Esophagus muscularis mucosa (tissue), 4 donors: ENCODE measurements around the gene ETV1.

Experiments
- EP300 ChIP-seq: sonication (generic); formaldehyde crosslinking; IDR thresholded peaks from one replicate; pipeline ENCODE4 v1.6.1; 2017; ENCODE audit warnings: antibody characterized with exemption
- POLR2A ChIP-seq: fragments of 450-650 bp; IDR thresholded peaks from one replicate; pipeline ENCODE4 v1.6.1; 2017; ENCODE audit warnings: antibody characterized with exemption, moderate library complexity, mild to moderate bottlenecking, low read depth
- POLR2AphosphoS5 ChIP-seq, 2 donors: sonication (generic); formaldehyde crosslinking; IDR thresholded peaks; one replicate each; pipeline ENCODE4 v1.6.1; 2017; ENCODE audit warnings: antibody characterized with exemption in 2 of 2
- TF ChIP-seq, protein P1 (sequence below), 3 experiments: fragments of 200-600 bp in 2 of 3; fragments of 450-650 bp in 1 of 3; sonication (generic) in 2 of 3; IDR thresholded peaks; one replicate each; pipeline ENCODE4 v1.5.1; 2017 to 2019; ENCODE audit warnings: antibody characterized with exemption in 3 of 3, mild to moderate bottlenecking in 2 of 3, moderate library complexity in 1 of 3

DNA sequence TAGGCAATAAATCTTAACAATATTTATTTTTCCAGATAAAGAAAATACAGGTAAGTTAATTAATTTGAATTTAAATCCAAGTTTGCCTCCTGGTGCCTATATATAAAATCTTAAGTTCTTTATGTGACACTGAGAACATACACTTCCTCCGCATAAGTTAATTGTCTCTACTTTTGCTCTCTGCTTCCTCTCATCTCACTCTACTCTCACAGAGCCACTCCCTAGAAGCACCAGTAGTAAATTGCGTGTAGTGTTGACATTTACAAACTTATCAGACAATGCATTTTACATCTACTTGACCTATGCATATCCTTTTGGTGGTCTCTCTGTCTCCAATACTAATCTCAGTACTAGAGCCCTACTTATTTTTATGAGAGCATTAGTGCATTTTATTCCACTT is 144.5 kb downstream of the ETV1 start:
- TF ChIP-seq, protein P1, sequence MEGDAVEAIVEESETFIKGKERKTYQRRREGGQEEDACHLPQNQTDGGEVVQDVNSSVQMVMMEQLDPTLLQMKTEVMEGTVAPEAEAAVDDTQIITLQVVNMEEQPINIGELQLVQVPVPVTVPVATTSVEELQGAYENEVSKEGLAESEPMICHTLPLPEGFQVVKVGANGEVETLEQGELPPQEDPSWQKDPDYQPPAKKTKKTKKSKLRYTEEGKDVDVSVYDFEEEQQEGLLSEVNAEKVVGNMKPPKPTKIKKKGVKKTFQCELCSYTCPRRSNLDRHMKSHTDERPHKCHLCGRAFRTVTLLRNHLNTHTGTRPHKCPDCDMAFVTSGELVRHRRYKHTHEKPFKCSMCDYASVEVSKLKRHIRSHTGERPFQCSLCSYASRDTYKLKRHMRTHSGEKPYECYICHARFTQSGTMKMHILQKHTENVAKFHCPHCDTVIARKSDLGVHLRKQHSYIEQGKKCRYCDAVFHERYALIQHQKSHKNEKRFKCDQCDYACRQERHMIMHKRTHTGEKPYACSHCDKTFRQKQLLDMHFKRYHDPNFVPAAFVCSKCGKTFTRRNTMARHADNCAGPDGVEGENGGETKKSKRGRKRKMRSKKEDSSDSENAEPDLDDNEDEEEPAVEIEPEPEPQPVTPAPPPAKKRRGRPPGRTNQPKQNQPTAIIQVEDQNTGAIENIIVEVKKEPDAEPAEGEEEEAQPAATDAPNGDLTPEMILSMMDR (IDR thresholded peaks at IDR 0.05), result no peak
- TF ChIP-seq EP300 (no peak), POLR2AphosphoS5 (IDR thresholded peaks at IDR 0.05) (no peak), POLR2A (no peak)
